B cell (primary cell): Measurements from ENCODE around the gene TNRC6B. TPM values are rescaled to one million over a fixed set of nuclear protein-coding genes. Genes with fewer than 3 reads are reported as not detected.

Experiments
- ATAC-seq: fragments of 200-7000 bp; cut with Tn5 transposase; one replicate; pipeline ENCODE4 v1.10.0; 2021; ENCODE audit warnings: low read depth, mild to moderate bottlenecking, moderate number of reproducible peaks, moderate library complexity
- CTCF ChIA-PET: fragments of 350-600 bp; sonication (Branson Sonifier 250); formaldehyde crosslinking; loops from one replicate; lab custom pipeline; 2021; ENCODE audit warnings: antibody characterized with exemption, inconsistent platforms; lab: Charles Lee
- POLR2A ChIA-PET: fragments of 350-600 bp; sonication (Branson Sonifier 250); formaldehyde crosslinking; loops from one replicate; lab custom pipeline; 2021; ENCODE audit warnings: antibody characterized with exemption; lab: Charles Lee
- DNase-seq: peaks from one replicate; pipeline ENCODE4 v3.0.0; 2013
- H2AFZ ChIP-seq: 2 replicates; pipeline ENCODE4 v1.6.1; 2012; ENCODE audit warnings: mild to moderate bottlenecking, low read depth, low read length; ENCODE audit not compliant: insufficient read depth, poor library complexity, severe bottlenecking
- H3K27ac ChIP-seq, 2 donors: 1 replicate in 1 of 2; 2 replicates in 1 of 2; pipeline ENCODE4 v1.5.1; 2012 to 2013; ENCODE audit warnings: low read length in 2 of 2, mild to moderate bottlenecking in 2 of 2, moderate library complexity in 1 of 2
- H3K27me3 ChIP-seq, 4 experiments: fragments of 200-600 bp in 1 of 4; sonication (generic) in 1 of 4; replicated peaks in 1 of 4; 1 replicate in 2 of 4; 2 replicates in 2 of 4; pipeline versions ENCODE4 v1.6.1 to v1.7.0; 2013 to 2016; ENCODE audit warnings: low read length in 3 of 4, mild to moderate bottlenecking in 2 of 4, mixed read lengths in 1 of 4, moderate library complexity in 1 of 4; ENCODE audit not compliant: insufficient read depth in 4 of 4, control insufficient read depth in 3 of 4; ENCODE audit errors: control extremely low read depth in 1 of 4
- H3K36me3 ChIP-seq, 2 experiments: replicated peaks in 1 of 2; 1 replicate in 1 of 2; 2 replicates in 1 of 2; pipeline versions ENCODE4 v1.6.1 to v1.7.1; 2013; ENCODE audit warnings: low read length in 1 of 2; ENCODE audit not compliant: insufficient read depth in 2 of 2, control insufficient read depth in 1 of 2; ENCODE audit errors: control extremely low read depth in 1 of 2, extremely low read depth in 1 of 2
- H3K4me1 ChIP-seq, 2 donors: fragments of 200-600 bp in 1 of 2; sonication (generic) in 1 of 2; 1 replicate in 1 of 2; 2 replicates in 1 of 2; pipeline versions ENCODE4 v1.5.1 to v1.6.1; 2013 to 2017; ENCODE audit warnings: low read length in 2 of 2; ENCODE audit not compliant: control insufficient read depth in 2 of 2, insufficient read depth in 2 of 2
- H3K4me2 ChIP-seq: replicated peaks from 2 replicates; pipeline ENCODE3; 2012; ENCODE audit warnings: mild to moderate bottlenecking, low read depth, low read length; ENCODE audit not compliant: poor library complexity, severe bottlenecking
- H3K4me3 ChIP-seq, 5 experiments: fragments of 200-600 bp in 1 of 5; sonication (generic) in 1 of 5; 1 replicate in 3 of 5; 2 replicates in 2 of 5; pipeline versions ENCODE4 v1.5.1 to v1.7.0; 2011 to 2016; ENCODE audit warnings: low read length in 4 of 5, mild to moderate bottlenecking in 4 of 5, low read depth in 2 of 5, control low read depth in 1 of 5, moderate library complexity in 1 of 5; ENCODE audit not compliant: insufficient read depth in 1 of 5; ENCODE audit errors: control extremely low read depth in 1 of 5, extremely low read depth in 1 of 5
- H3K79me2 ChIP-seq: fragments of 200-600 bp; sonication (generic); one replicate; pipeline ENCODE4 v1.6.0; 2016; ENCODE audit warnings: low read length; ENCODE audit not compliant: control insufficient read depth, insufficient read depth
- H3K9ac ChIP-seq: fragments of 200-600 bp; sonication (generic); 2 replicates; pipeline ENCODE4 v1.6.1; 2017; ENCODE audit warnings: mild to moderate bottlenecking, low read length, moderate library complexity
- H3K9me3 ChIP-seq, 3 donors: one replicate each; pipeline versions ENCODE4 v1.6.1 to v1.7.1; 2013; ENCODE audit warnings: low read length in 2 of 3; ENCODE audit not compliant: control insufficient read depth in 2 of 3, insufficient read depth in 1 of 3; ENCODE audit errors: control extremely low read depth in 1 of 3
- H4K20me1 ChIP-seq: 2 replicates; pipeline ENCODE4 v1.6.0; 2012; ENCODE audit warnings: mild to moderate bottlenecking, low read length; ENCODE audit not compliant: insufficient read depth, control insufficient read depth, poor library complexity, severe bottlenecking
- H3K27ac Mint-ChIP-seq: one replicate; pipeline ENCODE4 v1.8.0; 2021; ENCODE audit warnings: mixed read lengths
- H3K27me3 Mint-ChIP-seq: one replicate; pipeline ENCODE4 v1.8.0; 2021; ENCODE audit warnings: mixed read lengths
- H3K4me1 Mint-ChIP-seq: one replicate; pipeline ENCODE4 v1.8.0; 2021; ENCODE audit warnings: mixed read lengths
- H3K4me3 Mint-ChIP-seq: one replicate; pipeline ENCODE4 v1.8.0; 2021; ENCODE audit warnings: mixed read lengths
- H3K9me3 Mint-ChIP-seq: one replicate; pipeline ENCODE4 v1.8.0; 2022; ENCODE audit warnings: mixed read lengths; ENCODE audit not compliant: insufficient read depth
- CTCF ChIP-seq: fragments of 200-600 bp; IDR thresholded peaks from one replicate; pipeline ENCODE4 v1.8.0; 2022; ENCODE audit warnings: antibody characterized with exemption, mild to moderate bottlenecking
- EZH2 ChIP-seq: IDR thresholded peaks from 2 replicates; pipeline ENCODE4 v1.6.1; 2012; ENCODE audit warnings: borderline replicate concordance, low read depth, mild to moderate bottlenecking, moderate library complexity, low read length; ENCODE audit not compliant: insufficient read depth, poor library complexity, severe bottlenecking
- WGBS: methylation state at CpG from one replicate; pipeline ENCODE4 v1.1.5; 2013; ENCODE audit warnings: missing lambda C conversion rate; ENCODE audit not compliant: insufficient coverage; 5-methylcytosine and 5-hydroxymethylcytosine counted together
- intact Hi-C: fragments of 100-400 bp; cut with micrococcal nuclease; formaldehyde crosslinking; loops from one replicate; pipeline ENCODE4 v1.10.0; 2022
- polyA plus RNA-seq: library from polyadenylated mRNA; depleted of rRNA; stranded (reverse); fragments of >200 nt; gene quantifications from 2 replicates; pipeline ENCODE4 v1.2.3, GENCODE V29; 2012
- total RNA-seq, 2 donors: library from RNA; stranded (reverse); fragments of 120-200 nt in 1 of 2; gene quantifications; 1 replicate in 1 of 2; 2 replicates in 1 of 2; pipeline versions ENCODE4 v1.2.3 to v1.2.4, GENCODE V29; 2013 to 2022

The TNRC6B gene
- total and polyA plus RNA-seq, 2 donors (not counting 1 experiment from before 2014, with no cell fraction given): 28.8 to 210 TPM

DNA sequence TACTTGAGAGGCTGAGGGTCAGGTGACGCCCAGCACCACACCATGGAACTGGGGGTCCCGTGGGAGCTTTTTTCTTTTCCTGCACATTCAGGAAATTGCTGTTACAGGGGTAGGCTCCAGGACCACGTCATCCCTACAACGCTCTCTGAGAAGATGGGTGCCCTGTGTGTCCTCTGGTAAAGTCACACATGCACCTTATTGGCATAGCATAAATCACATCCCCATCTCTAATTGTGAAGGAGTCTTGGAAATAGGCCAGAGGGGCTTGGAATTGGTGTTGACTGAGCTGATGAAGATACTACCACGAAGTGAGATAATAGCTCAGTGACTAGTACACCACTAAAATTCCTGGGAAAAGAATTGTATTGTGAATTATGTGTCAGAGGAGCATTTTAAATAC is 57.6 kb downstream of the TNRC6B start:
- Histone ChIP-seq H3K4me1 (peaks cover 2 to 30% of the 10 kb centered on the region in 2 donors), H3K4me3 (no peak overlapping the region), H3K79me2 (peaks cover 97% of the 10 kb centered on the region), H3K4me2 (no peak overlapping the region), H3K36me3 (peaks cover 6 to 36% of the 10 kb centered on the region in 2 experiments), H3K9ac (no peak overlapping the region), H3K27ac (peak overlapping the region in 1 of 2 donors; percentile 47), H2AFZ (no peak overlapping the region), H4K20me1 (peaks cover 88% of the 10 kb centered on the region), H3K27me3 (no peaks in the 10 kb centered on the region), H3K9me3 (no peaks in the 10 kb centered on the region)
- intact Hi-C loops: no loop called here
- Mint-ChIP-seq H3K27me3 (no peaks in the 10 kb centered on the region), H3K27ac (no peak overlapping the region), H3K4me3 (no peak overlapping the region), H3K9me3 (no peaks in the 10 kb centered on the region), H3K4me1 (peaks cover 52% of the 10 kb centered on the region)
- WGBS: no CpG with 5 or more reads among the region's 5 CpGs
- no peak for ATAC-seq
- ChIA-PET CTCF (no interaction called here), POLR2A (no interaction called here)
- TF ChIP-seq EZH2: no peak
- no peak for TF ChIP-seq CTCF
- no peak for DNase-seq

- POLR2A ChIA-PET: no interaction called here
- TF ChIP-seq EZH2: no peak
- TF ChIP-seq CTCF: no peak
- Mint-ChIP-seq H3K9me3 (no peaks in the 10 kb centered on the region), H3K4me3 (no peak overlapping the region), H3K27me3 (no peaks in the 10 kb centered on the region), H3K4me1 (peaks cover 61% of the 10 kb centered on the region), H3K27ac (no peak overlapping the region)
- CTCF ChIA-PET: no interaction called here
- Histone ChIP-seq H3K27ac (no peak overlapping the region), H3K4me1 (peaks cover 11 to 36% of the 10 kb centered on the region in 2 donors), H3K9ac (no peak overlapping the region), H3K27me3 (no peaks in the 10 kb centered on the region), H4K20me1 (peaks cover 90% of the 10 kb centered on the region), H3K4me3 (no peak overlapping the region), H3K4me2 (no peak overlapping the region), H3K79me2 (peaks cover 98% of the 10 kb centered on the region), H2AFZ (no peak overlapping the region), H3K36me3 (peaks cover 6 to 35% of the 10 kb centered on the region in 2 experiments), H3K9me3 (no peaks in the 10 kb centered on the region)
- DNase-seq (no peak), ATAC-seq (no peak)
- intact Hi-C loops: no loop called here
- 100% methylated on average over 3 of the region's 4 CpGs for WGBS
These were observed 58.5 kb downstream of the TNRC6B start for GRCh38 chr22:40236131-40236665.
